GM15510 (cell line): ENCODE measurements around the gene LENG8.

Experiments
- POLR2A ChIP-seq: IDR thresholded peaks from 3 replicates; pipeline ENCODE4 v1.6.1; 2011; ENCODE audit warnings: borderline replicate concordance; ENCODE audit not compliant: insufficient read length; ENCODE audit errors: extremely low read depth

LENG8 gene

DNA sequence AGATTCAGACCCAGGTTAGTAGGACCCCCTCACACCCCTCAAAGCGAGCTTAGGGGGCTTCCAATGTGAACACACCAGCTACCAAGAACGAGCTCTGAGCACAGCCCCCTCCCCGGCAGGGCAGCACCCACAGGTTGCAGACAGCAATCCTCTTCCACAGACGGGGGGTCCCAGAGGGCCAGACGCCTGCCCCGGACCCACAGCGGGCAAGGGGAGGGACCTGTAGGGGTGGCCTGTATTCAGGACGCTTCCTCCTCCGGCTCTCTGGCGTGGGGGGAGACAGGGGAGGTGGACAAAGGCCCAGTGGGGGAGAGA, 29.0 kb upstream of the LENG8 start:
- TF ChIP-seq POLR2A: no peak

DNA sequence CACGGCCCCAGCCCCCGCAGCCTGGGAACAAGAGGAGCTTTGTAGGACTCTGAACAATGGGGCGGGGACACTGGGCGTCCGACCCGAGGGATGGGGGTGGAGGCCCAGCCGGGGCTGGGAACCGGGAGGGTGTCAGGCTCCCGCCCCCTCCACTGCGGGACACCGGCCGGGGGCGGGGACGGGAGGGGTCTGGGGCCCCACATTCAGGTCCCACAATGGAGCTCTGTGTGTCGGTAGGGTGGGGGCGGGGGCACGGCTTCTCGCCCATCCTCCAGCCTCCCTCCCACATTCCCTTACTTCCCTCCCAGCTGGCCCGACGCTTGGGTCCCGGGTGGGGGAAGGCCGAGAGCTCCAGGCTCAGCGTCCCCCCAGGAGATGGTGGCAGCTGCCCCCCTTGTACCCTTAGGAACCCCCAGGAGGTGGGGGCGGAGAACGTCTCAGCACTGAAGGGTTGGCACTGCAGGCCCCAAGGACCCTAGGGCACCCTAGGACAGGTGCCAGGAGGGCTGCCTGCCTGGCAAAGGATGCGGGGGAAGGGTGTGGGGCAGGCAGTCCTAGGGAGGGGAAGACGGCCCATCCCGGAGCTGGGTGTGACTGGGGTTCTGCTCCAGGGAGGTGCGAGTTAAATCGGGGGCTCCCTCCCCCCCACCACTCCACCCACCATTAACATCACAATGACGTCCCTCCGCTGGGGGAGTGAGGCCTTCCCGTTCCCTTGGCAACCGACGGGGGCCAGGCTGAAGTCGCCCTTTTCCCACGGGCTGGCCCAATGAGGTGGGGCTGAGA, 28.4 kb upstream of the LENG8 start:
- no peak for TF ChIP-seq POLR2A

DNA sequence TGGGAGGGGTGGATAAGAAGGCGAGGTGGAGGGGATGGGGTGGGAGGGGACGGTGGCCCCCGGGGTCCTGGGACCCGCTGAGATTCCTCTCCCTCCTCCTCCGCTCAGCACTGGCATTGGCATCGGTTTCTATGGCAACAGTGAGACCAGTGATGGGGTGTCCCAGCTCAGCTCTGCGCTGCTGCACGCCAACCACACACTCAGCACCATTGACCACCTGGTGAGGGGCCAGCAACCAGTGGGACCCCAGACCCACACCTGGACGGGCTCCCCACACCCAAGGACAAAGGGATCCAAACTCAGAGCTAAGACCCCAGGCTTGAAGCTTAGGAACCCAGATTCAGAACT, 27.9 kb upstream of the LENG8 start:
- TF ChIP-seq POLR2A: no peak

DNA sequence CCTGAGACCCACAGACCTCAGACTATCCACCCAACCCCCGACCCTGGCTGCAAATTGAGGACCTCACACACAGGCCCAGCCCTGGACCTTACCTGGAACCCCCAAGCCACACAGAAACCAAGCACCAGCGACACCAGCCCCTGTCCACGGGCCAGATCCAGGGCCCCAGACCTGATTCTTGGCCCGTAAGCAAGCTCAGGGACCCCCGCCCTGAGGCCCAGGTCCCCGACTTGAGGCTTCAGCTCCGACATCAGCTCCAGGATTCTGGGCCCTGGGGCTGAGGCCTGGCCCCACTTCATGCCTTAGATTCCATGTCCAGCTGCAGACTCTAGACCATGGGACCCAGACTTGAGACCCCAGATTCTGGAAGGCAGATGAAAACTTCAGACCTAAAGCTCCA, 27.5 kb upstream of the LENG8 start:
- TF ChIP-seq POLR2A: no peak

DNA sequence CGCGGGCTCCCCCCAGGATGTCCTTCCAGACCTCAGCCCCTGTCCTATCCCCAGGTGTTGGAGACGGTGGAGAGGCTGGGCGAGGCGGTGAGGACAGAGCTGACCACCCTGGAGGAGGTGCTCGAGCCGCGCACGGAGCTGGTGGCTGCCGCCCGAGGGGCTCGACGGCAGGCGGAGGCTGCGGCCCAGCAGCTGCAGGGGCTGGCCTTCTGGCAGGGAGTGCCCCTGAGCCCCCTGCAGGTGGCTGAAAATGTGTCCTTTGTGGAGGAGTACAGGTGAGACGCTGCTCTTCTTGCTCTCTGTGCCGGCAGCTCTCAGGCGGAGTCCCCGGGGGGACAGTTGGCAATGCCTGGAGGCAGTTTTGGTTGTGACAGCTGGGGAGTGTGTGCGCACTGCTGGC, 26.9 kb upstream of the LENG8 start:
- TF ChIP-seq POLR2A: no peak

DNA sequence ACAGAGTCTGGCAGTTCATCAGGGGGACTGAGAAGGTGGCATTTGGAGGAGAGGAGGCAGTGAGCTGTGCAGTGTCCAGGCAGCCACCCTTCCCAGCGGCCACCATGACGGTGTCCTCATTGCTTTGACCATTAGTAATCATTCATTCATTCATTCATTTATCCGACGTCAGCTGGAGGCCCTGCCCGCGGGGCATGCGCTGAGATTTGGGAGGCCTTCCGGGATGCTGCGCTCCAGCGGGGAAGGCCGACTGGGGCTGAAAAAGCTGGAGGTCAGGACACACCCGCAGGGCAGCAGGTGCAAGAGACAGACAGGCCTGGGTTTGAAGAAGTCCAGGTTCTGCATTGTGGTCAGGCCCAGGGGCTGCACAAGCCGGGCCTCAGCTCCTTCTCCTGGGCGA, 24.8 kb upstream of the LENG8 start:
- TF ChIP-seq POLR2A: no peak

DNA sequence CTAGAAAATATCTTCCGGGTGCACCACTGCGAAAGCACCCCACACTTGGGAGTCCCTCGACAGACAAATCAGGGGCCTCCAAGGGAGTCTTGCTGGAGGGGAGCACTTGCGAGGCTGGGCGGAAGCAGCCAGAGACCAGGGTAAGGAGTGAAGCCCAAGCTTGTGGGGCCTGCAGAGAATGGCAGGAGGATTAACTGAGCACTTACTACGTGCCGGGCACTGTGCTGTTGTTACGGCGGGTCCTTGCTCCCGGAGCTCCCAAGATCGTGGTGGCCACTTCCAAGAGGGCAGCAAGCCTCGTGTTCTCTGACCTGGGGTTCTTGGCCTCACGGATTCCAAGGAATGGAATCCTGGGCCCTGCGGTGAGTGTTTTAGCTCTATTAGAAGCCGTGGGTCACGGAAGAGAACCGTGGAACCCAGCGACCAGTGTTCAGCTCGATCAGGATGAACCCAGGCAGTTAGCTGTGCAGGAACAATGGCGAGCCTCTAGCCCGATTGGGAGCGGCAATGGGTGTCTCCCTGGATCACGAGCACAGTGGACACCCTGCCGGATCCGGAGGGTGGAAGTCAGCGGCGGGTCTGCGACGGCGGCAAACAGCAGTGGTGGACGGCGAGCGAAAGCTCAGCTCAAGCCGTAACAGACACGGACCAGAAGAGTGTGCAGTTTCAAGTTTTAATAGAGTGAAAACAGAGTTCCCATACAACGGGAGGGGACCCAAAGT, 24.2 kb upstream of the LENG8 start:
- TF ChIP-seq POLR2A: no peak

DNA sequence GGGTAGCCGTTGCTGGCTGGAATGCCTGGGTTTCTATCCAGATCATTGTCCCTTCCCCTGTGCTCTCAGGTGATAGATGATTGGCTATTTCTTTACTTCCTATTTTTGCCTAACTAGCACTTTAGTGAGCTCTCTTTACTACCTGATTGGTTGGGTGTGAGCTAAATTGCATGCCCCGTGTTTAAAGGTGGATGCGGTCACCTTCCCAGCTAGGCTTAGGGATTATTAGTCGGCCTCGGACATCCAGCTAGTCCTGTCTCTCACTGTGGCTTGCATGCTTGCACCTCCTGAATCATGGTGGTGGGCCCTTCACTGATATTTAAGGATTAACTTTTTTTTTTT, 23.6 kb upstream of the LENG8 start:
- TF ChIP-seq POLR2A: no peak

DNA sequence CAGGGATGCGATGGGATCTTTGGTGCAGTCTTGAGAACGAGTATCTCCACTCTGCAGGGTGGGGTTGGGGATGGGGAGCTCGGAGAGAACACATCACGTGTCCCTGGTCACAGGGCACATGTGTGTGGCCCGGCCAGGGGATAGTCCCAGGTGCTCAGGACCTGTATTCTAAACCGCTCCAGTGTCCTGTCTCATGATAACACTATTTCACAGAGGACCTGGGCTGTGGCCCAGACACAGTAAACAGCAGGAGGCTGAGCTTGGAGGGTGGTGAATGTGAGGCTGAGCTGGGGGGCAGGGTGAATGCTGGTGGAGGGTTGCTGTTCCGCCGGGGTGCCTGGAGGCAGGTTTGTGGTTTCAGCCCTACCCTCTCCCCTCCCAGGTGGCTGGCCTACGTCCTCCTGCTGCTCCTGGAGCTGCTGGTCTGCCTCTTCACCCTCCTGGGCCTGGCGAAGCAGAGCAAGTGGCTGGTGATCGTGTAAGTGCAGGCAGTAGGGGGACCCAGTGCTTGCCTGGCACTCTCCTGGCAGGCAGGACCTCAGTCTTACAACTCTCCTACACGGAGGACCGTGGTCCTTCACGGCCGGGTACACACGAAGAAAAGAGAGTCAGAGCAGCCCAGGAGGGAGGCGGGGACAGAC, 22.6 kb upstream of the LENG8 start:
- no peak for TF ChIP-seq POLR2A

DNA sequence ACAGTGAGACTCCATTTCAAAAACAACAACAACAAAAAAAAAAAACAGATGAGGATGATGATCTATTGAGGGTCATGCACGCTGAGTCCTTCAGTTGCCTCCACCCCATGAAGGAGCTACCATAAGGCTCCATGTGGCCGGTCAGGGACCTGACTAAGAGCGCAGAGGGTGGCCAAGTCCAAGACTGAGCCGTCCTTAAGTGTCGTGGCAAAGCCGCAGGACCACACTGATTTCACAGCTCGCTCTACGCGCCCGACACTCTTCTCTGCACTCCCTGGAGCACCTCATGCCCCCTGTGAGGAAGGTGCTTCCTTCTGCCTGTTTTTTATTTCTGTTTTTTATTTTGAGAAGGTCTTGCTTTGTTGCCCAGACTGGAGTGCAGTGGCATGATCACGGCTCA, 21.4 kb upstream of the LENG8 start:
- no peak for TF ChIP-seq POLR2A

DNA sequence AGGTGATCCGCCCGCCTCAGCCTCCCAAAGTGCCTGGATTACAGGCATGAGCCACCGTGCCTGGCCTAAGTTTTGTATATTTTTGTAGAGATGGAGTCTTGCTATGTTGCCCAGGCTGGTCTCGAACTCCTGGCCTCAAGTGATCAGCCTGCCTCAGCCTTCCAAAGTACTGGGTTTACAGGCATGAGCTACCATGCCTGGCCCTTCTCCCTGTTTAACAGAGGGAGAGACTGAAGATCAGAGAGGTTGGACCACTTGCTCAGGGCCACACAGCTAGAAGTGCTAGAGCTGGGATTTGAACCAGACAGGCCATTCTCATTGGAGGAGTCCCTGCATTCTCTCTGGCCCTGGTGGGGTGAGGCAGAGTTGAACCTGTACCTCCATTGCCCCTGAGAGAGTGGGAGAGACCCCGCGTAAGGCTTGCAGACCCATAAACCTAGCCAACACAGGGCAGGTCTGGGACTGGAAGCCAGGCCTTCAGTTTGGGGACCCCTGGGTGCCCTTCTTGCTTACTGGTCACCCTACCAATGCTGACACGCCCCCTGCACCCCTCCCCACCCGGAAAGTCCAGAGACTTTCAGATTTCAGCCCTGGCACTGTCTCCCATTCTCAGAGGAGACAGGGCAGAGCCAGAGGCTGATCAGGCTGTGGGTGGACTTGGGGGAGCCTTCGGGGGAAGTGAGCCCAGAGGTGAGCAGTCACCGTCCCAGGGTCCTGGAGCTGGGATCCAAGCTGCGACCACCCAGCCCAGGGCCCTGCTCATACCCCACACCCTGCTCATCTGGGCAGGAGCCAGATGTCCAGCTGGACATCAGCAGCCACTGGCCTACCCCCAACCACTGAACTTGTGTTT, 20.4 kb upstream of the LENG8 start:
- TF ChIP-seq POLR2A: no peak

DNA sequence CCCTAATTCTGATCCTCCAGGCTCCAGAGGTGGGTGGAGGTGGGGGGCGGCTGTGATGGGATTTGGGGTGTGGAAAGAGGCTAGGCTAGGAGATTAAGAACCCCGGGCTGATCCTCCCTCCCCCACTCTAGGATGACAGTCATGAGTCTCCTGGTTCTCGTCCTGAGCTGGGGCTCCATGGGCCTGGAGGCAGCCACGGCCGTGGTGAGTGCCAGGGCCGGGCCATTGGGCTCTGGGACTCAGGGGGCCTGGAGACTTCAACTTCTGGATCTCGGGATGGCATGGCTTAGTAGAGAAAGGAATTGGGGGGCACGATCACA, 19.9 kb upstream of the LENG8 start:
- no peak for TF ChIP-seq POLR2A

DNA sequence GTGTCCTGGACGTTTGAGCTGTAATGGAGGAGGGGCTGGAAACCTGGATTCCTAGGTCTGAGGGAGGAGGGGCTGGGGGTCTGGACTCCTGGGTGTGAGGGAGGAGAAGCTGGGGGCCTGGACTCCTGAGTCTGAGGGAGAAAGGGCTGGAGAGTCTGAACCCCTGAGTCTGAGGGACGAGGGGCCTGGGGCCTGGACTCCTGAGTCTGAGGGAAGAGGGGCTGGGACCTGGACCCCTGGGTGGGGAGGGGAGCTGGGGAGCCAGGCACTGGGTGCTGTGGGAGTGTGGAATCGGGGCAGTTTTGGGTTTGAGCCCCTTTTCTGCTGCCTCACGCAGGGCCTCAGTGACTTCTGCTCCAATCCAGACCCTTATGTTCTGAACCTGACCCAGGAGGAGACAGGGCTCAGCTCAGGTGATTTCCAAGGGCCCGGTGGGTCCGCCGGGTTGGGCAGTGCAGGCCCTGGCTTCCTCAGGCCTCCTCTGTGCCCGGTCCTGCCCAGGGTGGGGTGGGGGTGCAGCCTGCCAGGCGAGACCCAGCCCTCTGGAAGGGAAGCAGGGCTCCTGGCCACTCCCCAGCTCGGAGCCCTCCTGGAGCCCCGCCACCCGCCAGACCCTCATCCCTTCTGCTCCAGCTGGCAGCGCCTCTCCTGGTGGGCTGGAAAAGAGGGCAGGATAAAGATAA, 19.3 kb upstream of the LENG8 start:
- no peak for TF ChIP-seq POLR2A

DNA sequence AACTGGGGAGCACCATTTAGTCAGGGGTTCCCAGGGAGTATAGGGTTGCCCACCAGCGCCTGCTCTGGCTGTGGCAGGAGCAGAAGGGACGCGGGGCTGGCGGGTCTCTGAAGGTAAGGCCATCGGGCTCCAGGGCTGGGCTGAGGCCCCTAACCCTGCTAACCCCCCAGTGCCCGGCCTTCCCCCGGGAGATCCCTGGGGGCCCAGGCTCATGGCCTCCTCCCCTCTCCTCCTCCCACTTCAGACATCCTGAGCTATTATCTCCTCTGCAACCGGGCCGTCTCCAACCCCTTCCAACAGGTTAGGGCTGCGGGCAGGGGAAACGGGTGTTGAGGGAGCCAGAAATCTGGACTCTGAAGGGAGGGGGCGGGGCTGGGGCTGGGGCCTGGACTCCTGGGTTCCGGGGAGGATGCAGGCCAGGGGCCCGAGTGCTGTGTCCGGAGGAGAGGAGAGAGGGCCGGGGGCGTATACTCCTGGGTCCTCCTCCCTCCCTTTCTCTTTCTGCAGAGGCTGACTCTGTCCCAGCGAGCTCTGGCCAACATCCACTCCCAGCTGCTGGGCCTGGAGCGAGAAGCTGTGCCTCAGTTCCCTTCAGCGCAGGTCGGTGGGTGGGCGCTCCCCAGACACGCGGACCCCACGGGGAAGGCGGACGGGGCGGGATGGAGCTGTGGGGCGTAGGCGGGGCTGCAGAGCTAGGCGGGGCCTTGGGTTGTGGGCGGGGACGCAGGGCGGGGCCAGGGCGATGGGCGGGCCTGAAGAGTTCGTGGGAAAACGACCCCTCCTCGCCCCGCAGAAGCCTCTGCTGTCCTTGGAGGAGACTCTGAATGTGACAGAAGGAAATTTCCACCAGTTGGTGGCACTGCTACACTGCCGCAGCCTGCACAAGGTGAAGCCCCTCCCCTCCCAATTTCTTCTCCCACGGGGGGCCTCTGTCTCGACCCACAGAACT, 18.4 kb upstream of the LENG8 start:
- no peak for TF ChIP-seq POLR2A
